Kidney epithelial cell (primary cell): ENCODE data around the gene PSMC3. TPM values are rescaled to one million over a fixed set of nuclear protein-coding genes. Genes with fewer than 3 reads are reported as not detected.

Experiments
- DNase-seq: peaks from one replicate; pipeline ENCODE4 v3.0.0-alpha.2; 2010; ENCODE audit warnings: low read depth
- H3K27me3 ChIP-seq: 2 replicates; pipeline ENCODE4 v1.6.0; 2011; ENCODE audit warnings: low read length; ENCODE audit not compliant: control insufficient read depth, insufficient read depth
- H3K36me3 ChIP-seq: 2 replicates; pipeline ENCODE4 v1.5.1; 2011; ENCODE audit warnings: low read length; ENCODE audit not compliant: control insufficient read depth, insufficient read depth
- H3K4me3 ChIP-seq: 2 replicates; pipeline ENCODE4 v1.5.1; 2011; ENCODE audit warnings: low read depth, mild to moderate bottlenecking, control low read depth, low read length
- total RNA-seq: library from RNA; depleted of rRNA; stranded (reverse); fragments of >200 nt; gene quantifications from 2 replicates; pipeline ENCODE4 v1.2.3, GENCODE V29; 2015
- TF ChIP-seq, protein P1 (sequence below): IDR thresholded peaks from 2 replicates; pipeline ENCODE4 v1.5.1; 2011; ENCODE audit warnings: mild to moderate bottlenecking, moderate library complexity, low read length, control low read depth, inconsistent platforms; ENCODE audit not compliant: insufficient read depth, poor library complexity, severe bottlenecking

The PSMC3 gene
- total RNA-seq, 1 donor from 2014 or later: 126 TPM

DNA sequence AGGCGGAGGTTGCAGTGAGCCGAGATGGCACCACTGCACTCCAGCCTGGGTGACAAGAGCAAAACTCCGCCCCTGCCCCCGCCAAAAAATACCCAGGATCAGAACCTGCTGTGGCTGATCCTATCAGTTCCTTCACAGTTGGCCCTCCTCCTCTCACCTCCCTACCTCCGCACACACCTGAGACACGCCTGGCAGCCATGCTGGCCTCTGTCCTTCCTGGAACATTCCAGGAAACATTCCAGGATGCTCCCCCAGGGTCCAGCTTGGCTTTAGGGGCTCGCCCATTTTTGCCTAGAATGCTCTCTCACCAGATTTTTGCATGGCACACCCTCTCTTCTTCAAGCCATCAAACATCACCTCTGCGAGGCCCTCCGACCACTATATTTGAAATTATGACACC, 20.6 kb upstream of the PSMC3 start:
- no peak overlapping the region for H3K4me3 ChIP-seq
- DNase-seq: no peak
- H3K36me3 ChIP-seq: no peaks in the 10 kb centered on the region
- no peaks in the 10 kb centered on the region for H3K27me3 ChIP-seq
- TF ChIP-seq, protein P1, sequence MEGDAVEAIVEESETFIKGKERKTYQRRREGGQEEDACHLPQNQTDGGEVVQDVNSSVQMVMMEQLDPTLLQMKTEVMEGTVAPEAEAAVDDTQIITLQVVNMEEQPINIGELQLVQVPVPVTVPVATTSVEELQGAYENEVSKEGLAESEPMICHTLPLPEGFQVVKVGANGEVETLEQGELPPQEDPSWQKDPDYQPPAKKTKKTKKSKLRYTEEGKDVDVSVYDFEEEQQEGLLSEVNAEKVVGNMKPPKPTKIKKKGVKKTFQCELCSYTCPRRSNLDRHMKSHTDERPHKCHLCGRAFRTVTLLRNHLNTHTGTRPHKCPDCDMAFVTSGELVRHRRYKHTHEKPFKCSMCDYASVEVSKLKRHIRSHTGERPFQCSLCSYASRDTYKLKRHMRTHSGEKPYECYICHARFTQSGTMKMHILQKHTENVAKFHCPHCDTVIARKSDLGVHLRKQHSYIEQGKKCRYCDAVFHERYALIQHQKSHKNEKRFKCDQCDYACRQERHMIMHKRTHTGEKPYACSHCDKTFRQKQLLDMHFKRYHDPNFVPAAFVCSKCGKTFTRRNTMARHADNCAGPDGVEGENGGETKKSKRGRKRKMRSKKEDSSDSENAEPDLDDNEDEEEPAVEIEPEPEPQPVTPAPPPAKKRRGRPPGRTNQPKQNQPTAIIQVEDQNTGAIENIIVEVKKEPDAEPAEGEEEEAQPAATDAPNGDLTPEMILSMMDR: no peak

DNA sequence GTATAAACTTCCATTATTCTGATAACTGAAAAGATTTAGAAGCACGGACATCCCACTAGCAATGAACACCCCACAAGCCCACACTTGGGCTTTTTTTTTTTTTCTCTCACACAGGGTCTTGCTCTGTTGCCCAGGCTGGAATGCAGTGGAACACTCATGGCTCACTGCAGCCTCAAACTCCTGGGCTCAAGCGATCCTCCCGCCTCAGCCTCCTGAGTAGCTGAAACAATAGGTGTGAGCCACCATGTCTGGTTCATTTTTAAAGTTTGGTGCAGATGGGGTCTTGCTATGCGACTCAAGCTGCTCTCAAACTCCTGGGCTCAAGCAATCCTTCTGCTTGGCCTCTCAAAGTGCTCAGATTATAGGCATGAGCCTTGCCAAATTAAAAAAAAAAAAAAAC, 19.6 kb upstream of the PSMC3 start:
- no peaks in the 10 kb centered on the region for H3K27me3 ChIP-seq
- no peaks in the 10 kb centered on the region for H3K36me3 ChIP-seq
- TF ChIP-seq, protein P1: no peak
- DNase-seq: no peak
- no peak overlapping the region for H3K4me3 ChIP-seq

DNA sequence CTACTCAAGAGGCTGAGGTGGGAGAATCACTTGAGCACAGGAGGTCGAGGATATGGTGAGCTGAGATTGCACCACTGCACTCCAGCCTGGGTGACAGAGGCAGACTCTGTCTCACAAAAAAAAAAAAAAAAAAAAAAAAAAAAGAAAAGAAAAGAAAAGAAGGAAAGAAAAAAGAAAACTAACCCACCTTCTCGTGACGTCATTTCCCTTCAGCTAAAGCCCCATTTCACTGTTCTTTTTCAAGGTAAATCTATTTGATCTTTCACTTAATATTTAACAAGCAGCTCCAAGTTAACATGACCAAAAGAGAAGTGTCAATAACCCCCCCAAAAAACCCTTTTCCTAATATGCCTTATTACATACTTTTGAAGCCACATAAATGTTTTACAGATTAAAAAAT, 17.6 kb upstream of the PSMC3 start:
- TF ChIP-seq, protein P1: no peak
- Histone ChIP-seq H3K36me3 (no peaks in the 10 kb centered on the region), H3K4me3 (no peak overlapping the region), H3K27me3 (no peaks in the 10 kb centered on the region)
- DNase-seq: no peak

DNA sequence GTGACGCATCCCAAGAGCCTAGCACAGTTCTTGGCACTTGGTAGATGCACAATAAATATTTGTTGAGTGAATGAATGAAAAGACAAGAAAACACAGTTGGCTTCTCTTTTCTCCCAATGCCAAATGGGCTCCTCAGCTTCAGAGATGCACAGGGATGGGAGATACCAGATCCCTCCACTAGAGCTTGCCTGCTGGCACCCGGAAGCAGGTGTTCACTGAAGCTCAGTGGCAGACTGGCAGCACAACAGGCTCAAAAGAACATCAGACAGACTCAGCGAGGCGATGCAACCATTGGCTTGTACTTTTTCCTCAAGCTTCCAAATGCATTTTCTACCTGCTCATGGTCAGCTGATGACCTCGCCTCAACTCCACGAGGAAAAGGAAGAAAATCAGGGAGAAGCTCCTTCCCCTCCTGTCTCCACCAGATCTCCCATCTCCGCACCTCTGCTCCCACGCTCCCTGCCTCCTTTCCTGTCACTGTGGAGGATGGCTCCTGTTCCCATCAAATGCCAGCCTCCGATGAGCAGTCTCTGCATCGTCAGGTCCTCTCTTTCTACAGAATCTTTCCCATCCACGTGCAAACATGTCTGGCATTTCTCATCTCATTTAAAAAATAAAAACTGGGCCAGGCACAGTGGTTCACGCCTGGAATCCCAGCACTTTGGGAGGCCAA, 16.9 kb upstream of the PSMC3 start:
- Histone ChIP-seq H3K36me3 (no peaks in the 10 kb centered on the region), H3K4me3 (no peak overlapping the region), H3K27me3 (no peaks in the 10 kb centered on the region)
- no peak for DNase-seq
- TF ChIP-seq, protein P1: peak; percentile 22

DNA sequence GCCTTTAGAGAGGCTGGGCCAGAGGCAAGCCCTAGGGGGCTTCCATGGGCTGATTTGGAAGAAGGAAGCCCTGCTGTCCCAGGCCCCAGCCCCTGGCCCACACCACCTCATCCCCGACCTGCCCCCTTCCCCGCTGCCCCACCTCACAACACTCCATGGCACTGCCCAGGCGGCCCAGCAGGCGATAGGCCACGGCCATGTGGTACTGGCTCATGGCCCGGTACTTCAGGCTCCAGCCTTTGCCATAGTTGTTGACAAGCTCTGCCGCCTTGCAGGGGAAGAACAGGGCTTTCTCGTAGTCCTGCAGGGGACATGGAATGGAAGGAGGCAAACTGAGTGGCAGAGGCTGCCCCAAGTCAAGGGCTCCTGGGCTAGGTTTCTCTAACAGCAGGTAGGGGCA, 16.3 kb upstream of the PSMC3 start:
- H3K4me3 ChIP-seq: no peak overlapping the region
- no peaks in the 10 kb centered on the region for H3K27me3 ChIP-seq
- H3K36me3 ChIP-seq: no peaks in the 10 kb centered on the region
- TF ChIP-seq, protein P1: no peak
- DNase-seq: no peak

DNA sequence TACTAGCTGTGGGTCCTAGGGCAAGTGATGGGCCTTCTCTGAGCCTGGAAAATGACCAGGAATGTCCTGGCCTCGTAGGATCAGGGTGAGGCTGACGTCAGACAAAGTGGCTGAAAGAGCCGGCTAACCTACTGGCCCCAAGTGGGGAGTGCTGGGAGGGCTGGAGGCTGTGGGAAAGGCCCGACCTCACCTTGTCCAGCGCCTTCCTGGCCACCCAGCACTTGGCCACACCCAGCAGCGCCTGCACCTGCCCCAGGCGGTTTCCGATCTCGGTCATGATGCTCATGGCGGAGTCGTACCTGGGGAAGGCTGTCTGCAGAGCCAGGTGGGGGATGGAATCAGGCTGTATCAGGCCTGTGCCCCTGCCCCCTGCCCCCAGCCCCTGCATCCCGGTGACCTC, 15.2 kb upstream of the PSMC3 start:
- H3K36me3 ChIP-seq: no peaks in the 10 kb centered on the region
- TF ChIP-seq, protein P1: no peak
- H3K27me3 ChIP-seq: no peaks in the 10 kb centered on the region
- DNase-seq: no peak
- H3K4me3 ChIP-seq: no peak overlapping the region
